Frontal cortex (tissue), 1 donor: Measurements from ENCODE around the gene KRTAP4-9. TPM values are rescaled to one million over a fixed set of nuclear protein-coding genes. Genes with fewer than 3 reads are reported as not detected.

ENCODE experiments used
- total RNA-seq: library from RNA; depleted of rRNA; stranded (reverse); fragments of >200 nt; gene quantifications from one replicate; pipeline ENCODE4 v1.2.3, GENCODE V29; 2014

The KRTAP4-9 gene
- total RNA-seq, 1 donor from 2014 or later = not detected

Other genes with a start within 250 kb of the KRTAP4-9 start
- gene KRT12, start 238.2 kb upstream of the KRTAP4-9 start, total RNA-seq = not detected
- gene KRT20, start 220.1 kb upstream of the KRTAP4-9 start, total RNA-seq = not detected
- 0.41 TPM for gene KRT23, start 167.7 kb upstream of the KRTAP4-9 start, total RNA-seq
- gene KRT39, start 138.4 kb upstream of the KRTAP4-9 start, total RNA-seq = not detected
- not detected for gene KRT40, start 121.1 kb upstream of the KRTAP4-9 start, total RNA-seq
- not detected for gene KRTAP3-3, start 111.2 kb upstream of the KRTAP4-9 start, total RNA-seq
- gene KRTAP3-2, start 105.5 kb upstream of the KRTAP4-9 start, total RNA-seq = not detected
- not detected for gene KRTAP3-1, start 96.3 kb upstream of the KRTAP4-9 start, total RNA-seq
- gene KRTAP1-5, start 78.2 kb upstream of the KRTAP4-9 start, total RNA-seq = not detected
- gene KRTAP1-4, start 75.2 kb upstream of the KRTAP4-9 start, total RNA-seq = not detected
- gene KRTAP1-3, start 70.5 kb upstream of the KRTAP4-9 start, total RNA-seq = not detected
- not detected for gene KRTAP1-1, start 63.9 kb upstream of the KRTAP4-9 start, total RNA-seq
- not detected for gene KRTAP2-1, start 58.1 kb upstream of the KRTAP4-9 start, total RNA-seq
- gene KRTAP2-2, start 50.2 kb upstream of the KRTAP4-9 start, total RNA-seq = not detected
- not detected for gene KRTAP2-3, start 45.3 kb upstream of the KRTAP4-9 start, total RNA-seq
- not detected for gene KRTAP2-4, start 39.5 kb upstream of the KRTAP4-9 start, total RNA-seq
- not detected for gene KRTAP4-7, start 21.2 kb upstream of the KRTAP4-9 start, total RNA-seq
- gene KRTAP4-8, start 7.2 kb upstream of the KRTAP4-9 start, total RNA-seq = not detected
- not detected for gene KRTAP4-16, start 3.2 kb upstream of the KRTAP4-9 start, total RNA-seq
- not detected for gene KRTAP4-11, start 13.0 kb downstream of the KRTAP4-9 start, total RNA-seq
- gene KRTAP4-12, start 18.8 kb downstream of the KRTAP4-9 start, total RNA-seq = not detected
- gene KRTAP4-6, start 35.2 kb downstream of the KRTAP4-9 start, total RNA-seq = not detected
- gene KRTAP4-5, start 44.4 kb downstream of the KRTAP4-9 start, total RNA-seq = not detected
- gene KRTAP4-4, start 55.4 kb downstream of the KRTAP4-9 start, total RNA-seq = not detected
- not detected for gene KRTAP4-3, start 62.8 kb downstream of the KRTAP4-9 start, total RNA-seq
- not detected for gene KRTAP4-2, start 72.8 kb downstream of the KRTAP4-9 start, total RNA-seq
- gene KRTAP4-1, start 79.5 kb downstream of the KRTAP4-9 start, total RNA-seq = not detected
- gene KRTAP9-1, start 84.5 kb downstream of the KRTAP4-9 start, total RNA-seq = not detected
- not detected for gene KRTAP9-2, start 121.3 kb downstream of the KRTAP4-9 start, total RNA-seq
- gene KRTAP9-3, start 127.1 kb downstream of the KRTAP4-9 start, total RNA-seq = not detected
- not detected for gene KRTAP9-8, start 132.6 kb downstream of the KRTAP4-9 start, total RNA-seq
- not detected for gene KRTAP9-4, start 144.3 kb downstream of the KRTAP4-9 start, total RNA-seq
- not detected for gene KRTAP9-9, start 150.0 kb downstream of the KRTAP4-9 start, total RNA-seq
- not detected for gene KRTAP9-6, start 160.0 kb downstream of the KRTAP4-9 start, total RNA-seq
- gene KRTAP9-7, start 170.3 kb downstream of the KRTAP4-9 start, total RNA-seq = not detected
- not detected for gene KRTAP29-1, start 197.5 kb downstream of the KRTAP4-9 start, total RNA-seq
- gene KRTAP16-1, start 203.9 kb downstream of the KRTAP4-9 start, total RNA-seq = not detected
- not detected for gene KRTAP17-1, start 210.3 kb downstream of the KRTAP4-9 start, total RNA-seq
- gene KRT33A, start 245.4 kb downstream of the KRTAP4-9 start, total RNA-seq = not detected